Psoas muscle (tissue), 8 donors: Measurements from ENCODE around the gene SPG7. TPM values are rescaled to one million over a fixed set of nuclear protein-coding genes. Genes with fewer than 3 reads are reported as not detected.

Experiments used
- ATAC-seq, 4 donors: fragments of 200-7000 bp; cut with Tn5 transposase; one replicate each; pipeline ENCODE4 v1.9.1; 2020; ENCODE audit warnings: moderate library complexity in 3 of 4, mild to moderate bottlenecking in 2 of 4
- DNase-seq, 2 donors: peaks; one replicate each; pipeline ENCODE4 v3.0.0-alpha.2; 2020
- H3K27ac ChIP-seq: fragments of 200-600 bp; one replicate; pipeline ENCODE4 v1.8.0; 2022
- H3K27me3 ChIP-seq, 3 donors: fragments of 200-600 bp in 1 of 3; one replicate each; pipeline versions ENCODE4 v1.6.1 to v1.8.0; 2013 to 2022; ENCODE audit warnings: low read length in 2 of 3, mild to moderate bottlenecking in 2 of 3, moderate library complexity in 1 of 3; ENCODE audit not compliant: insufficient read depth in 3 of 3
- H3K36me3 ChIP-seq, 2 donors: fragments of 200-600 bp in 1 of 2; one replicate each; pipeline versions ENCODE4 v1.6.1 to v1.8.0; 2013 to 2022; ENCODE audit warnings: low read depth in 1 of 2, mild to moderate bottlenecking in 1 of 2, moderate library complexity in 1 of 2; ENCODE audit not compliant: insufficient read depth in 1 of 2
- H3K4me1 ChIP-seq: fragments of 200-600 bp; one replicate; pipeline ENCODE4 v1.8.0; 2022
- H3K4me3 ChIP-seq: fragments of 200-600 bp; one replicate; pipeline ENCODE4 v1.8.0; 2022; ENCODE audit warnings: mild to moderate bottlenecking
- H3K9me3 ChIP-seq: fragments of 200-600 bp; one replicate; pipeline ENCODE4 v1.8.0; 2022
- CTCF ChIP-seq: fragments of 200-600 bp; IDR thresholded peaks from one replicate; pipeline ENCODE4 v1.8.0; 2022; ENCODE audit warnings: antibody characterized with exemption
- WGBS, 3 donors: extraction: QIAGEN DNeasy Blood & Tissue Kit; methylation state at CpG; one replicate each; pipeline versions ENCODE4 v1.1.6 to v1.1.7; 2013; 5-methylcytosine and 5-hydroxymethylcytosine counted together
- intact Hi-C, 2 donors: fragments of 100-400 bp; cut with DNase I; formaldehyde crosslinking; loops; one replicate each; pipeline versions ENCODE4 v1.11.0 to v1.14.2; 2022
- polyA plus RNA-seq, 3 donors: library from polyadenylated mRNA; stranded (reverse); fragments of 200-250 nt; gene quantifications; one replicate each; pipeline ENCODE4 v1.2.3, GENCODE V29; 2013
- total RNA-seq, 4 donors: library from RNA; stranded (reverse); fragmentation: NEBNext Ultra II Directional in 2 of 4; extraction: Animal tissue kit (Norgen Biotek cat#: 25700) in 2 of 4; gene quantifications; one replicate each; pipeline versions ENCODE4 v1.2.1 to v1.2.4, GENCODE V29; 2021 to 2023
- donor health status: healthy with polysubstance abuse.
- donor health status: DM: no; HTN: no; CAD: no; lungs with moderate emphysema.
- donor health status: Bipolar disorder and iron deficiency.
- donor health status: healthy.
- donor health status: DM: yes; HTN: yes; CAD: no.
- donor health status: DM: no; HTN: no; CAD: no.
- donor health status: DM: no; HTN: no; CAD: no.
- donor health status: DM: yes; HTN: yes; CAD: no.

SPG7 gene
- total and polyA plus RNA-seq, 7 donors, result 57.5 to 95.3 (median 86.8) TPM

GRCh38 chr16:89602952-89603590 lies 94.9 kb downstream of the SPG7 start:
- Histone ChIP-seq H3K27me3 (peaks cover 0 to 16% (median 3%) of the 10 kb centered on the region in 3 donors), H3K4me1 (no peaks in the 10 kb centered on the region), H3K27ac (no peak overlapping the region), H3K36me3 (no peaks in the 10 kb centered on the region), H3K9me3 (no peaks in the 10 kb centered on the region), H3K4me3 (no peak overlapping the region)
- WGBS, 3 donors, result 43 to 58% (median 46%) methylated on average over 5 of the region's 5 CpGs
- DNase-seq, result no peak
- intact Hi-C loops, result no loop called here
- no peak for ATAC-seq
- TF ChIP-seq CTCF, result no peak

- intact Hi-C loops, result no loop called here
- H3K9me3 ChIP-seq, result no peaks in the 10 kb centered on the region
- WGBS, 3 donors, result 74 to 90% (median 79%) methylated on average over 16 of the region's 16 CpGs
- ATAC-seq (no peak), DNase-seq (no peak)
- no peak overlapping the region for H3K27ac ChIP-seq
- no peaks in the 10 kb centered on the region for H3K36me3 ChIP-seq
- peaks cover 0 to 24% (median 3%) of the 10 kb centered on the region in 3 donors for H3K27me3 ChIP-seq
- H3K4me1 ChIP-seq, result no peaks in the 10 kb centered on the region
- no peak overlapping the region for H3K4me3 ChIP-seq
- TF ChIP-seq CTCF, result no peak
Measured at GRCh38 chr16:89604764-89605163, 96.6 kb downstream of the SPG7 start.

GRCh38 chr16:89605186-89605970 lies 97.2 kb downstream of the SPG7 start:
- H3K4me3 ChIP-seq, result no peak overlapping the region
- WGBS, 3 donors, result 72 to 78% (median 77%) methylated on average over 33 to 34 of the region's 34 CpGs
- ATAC-seq, result no peak
- H3K36me3 ChIP-seq, result no peaks in the 10 kb centered on the region
- TF ChIP-seq CTCF, result no peak
- no peaks in the 10 kb centered on the region for H3K9me3 ChIP-seq
- no peak overlapping the region for H3K27ac ChIP-seq
- no peak for DNase-seq
- intact Hi-C loops, result no loop called here
- no peaks in the 10 kb centered on the region for H3K4me1 ChIP-seq
- H3K27me3 ChIP-seq, result peaks cover 0 to 24% (median 3%) of the 10 kb centered on the region in 3 donors

GRCh38 chr16:89606006-89606405 lies 97.8 kb downstream of the SPG7 start:
- H3K36me3 ChIP-seq, result no peaks in the 10 kb centered on the region
- no peak for ATAC-seq
- TF ChIP-seq CTCF, result no peak

More at GRCh38 chr16:89606006-89606405, 97.8 kb downstream of the SPG7 start:
- H3K27ac ChIP-seq, result no peak overlapping the region
- no peak for DNase-seq
- no peak overlapping the region for H3K4me3 ChIP-seq
- no peaks in the 10 kb centered on the region for H3K4me1 ChIP-seq
- 58 to 63% (median 59%) methylated on average over 7 to 9 of the region's 9 CpGs for WGBS, 3 donors
- H3K9me3 ChIP-seq, result no peaks in the 10 kb centered on the region
- intact Hi-C loops, result no loop called here
- H3K27me3 ChIP-seq, result peaks cover 0 to 26% (median 3%) of the 10 kb centered on the region in 3 donors

Other genes with a start within 250 kb of the SPG7 start
- gene ANKRD11, start 17.8 kb upstream of the SPG7 start, total RNA-seq, result 10 to 100 TPM; 52.3 to 72.8 (median 63.8) TPM
- gene ANKRD11, start 17.8 kb upstream of the SPG7 start, polyA plus RNA-seq, result 10 to 100 TPM; 22.3 to 57.9 (median 43.3) TPM
- gene RPL13, start 52.3 kb downstream of the SPG7 start, total RNA-seq, result 1,000 to 10,000 TPM; 1,039 to 1,769 (median 1,553) TPM
- 1,000 to 10,000 TPM; 2,989 to 7,334 (median 5,467) TPM for gene RPL13, start 52.3 kb downstream of the SPG7 start, polyA plus RNA-seq
- not detected for gene CPNE7, start 67.4 kb downstream of the SPG7 start, total RNA-seq
- gene CPNE7, start 67.4 kb downstream of the SPG7 start, polyA plus RNA-seq, result under 1 TPM in 2 of 3 donors, not detected in 1; 0.08 to 0.21 TPM
- gene DPEP1, start 105.2 kb downstream of the SPG7 start, total RNA-seq, result not detected
- under 1 TPM in 2 of 3 donors, not detected in 1; 0.04 to 0.16 TPM for gene DPEP1, start 105.2 kb downstream of the SPG7 start, polyA plus RNA-seq
- 10 to 100 TPM; 42.2 to 49.9 (median 45.9) TPM for gene CHMP1A, start 149.3 kb downstream of the SPG7 start, total RNA-seq
- gene CHMP1A, start 149.3 kb downstream of the SPG7 start, polyA plus RNA-seq, result 10 to 100 TPM; 49.9 to 91.9 (median 68.2) TPM
- gene SPATA33, start 149.4 kb downstream of the SPG7 start, total RNA-seq, result 1 to 10 TPM; 1.2 to 3.0 (median 2.5) TPM
- gene SPATA33, start 149.4 kb downstream of the SPG7 start, polyA plus RNA-seq, result 1 to 10 TPM; 2.3 to 8.2 (median 4.8) TPM
- 10 to 100 TPM; 23.0 to 33.5 (median 28.7) TPM for gene CDK10, start 178.3 kb downstream of the SPG7 start, total RNA-seq
- 10 to 100 TPM; 31.5 to 47.8 (median 35.6) TPM for gene CDK10, start 178.3 kb downstream of the SPG7 start, polyA plus RNA-seq
- 1 to 10 TPM in 3 of 4 donors, under 1 TPM in 1; 0.56 to 1.8 (median 1.4) TPM for gene SPATA2L, start 193.3 kb downstream of the SPG7 start, total RNA-seq
- 1 to 10 TPM; 1.0 to 5.9 (median 1.3) TPM for gene SPATA2L, start 193.3 kb downstream of the SPG7 start, polyA plus RNA-seq
- gene VPS9D1, start 212.5 kb downstream of the SPG7 start, total RNA-seq, result 1 to 10 TPM; 3.7 to 7.0 (median 5.6) TPM
- gene VPS9D1, start 212.5 kb downstream of the SPG7 start, polyA plus RNA-seq, result 10 to 100 TPM in 1 of 3 donors, 1 to 10 TPM in 2; 4.0 to 10.3 (median 5.2) TPM
- gene ZNF276, start 213.1 kb downstream of the SPG7 start, total RNA-seq, result 10 to 100 TPM; 11.5 to 13.6 (median 11.7) TPM
- gene ZNF276, start 213.1 kb downstream of the SPG7 start, polyA plus RNA-seq, result 10 to 100 TPM in 1 of 3 donors, 1 to 10 TPM in 2; 7.6 to 11.1 (median 9.9) TPM